ENCODE measurements around the gene CCPG1.

DNA sequence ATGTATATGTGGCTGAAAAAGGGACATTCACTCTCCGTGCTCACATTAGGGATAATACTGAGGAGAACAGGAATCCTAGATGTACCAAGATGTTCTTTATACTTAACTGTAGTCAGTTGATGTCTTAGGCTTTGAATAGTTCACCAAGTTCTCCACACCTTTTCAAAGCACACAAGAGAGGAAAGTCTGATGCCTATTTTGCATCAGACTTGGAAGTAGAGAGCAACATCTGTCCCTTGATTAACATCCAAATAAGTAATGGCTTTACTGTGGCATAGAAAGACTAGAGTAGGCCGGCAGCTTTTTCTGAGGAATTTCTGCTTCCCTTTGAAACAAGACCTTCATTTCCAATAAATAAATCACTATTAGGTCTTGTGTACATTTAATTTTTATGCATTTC, 55.1 kb downstream of the CCPG1 start:
- TF ChIP-seq, protein P1, sequence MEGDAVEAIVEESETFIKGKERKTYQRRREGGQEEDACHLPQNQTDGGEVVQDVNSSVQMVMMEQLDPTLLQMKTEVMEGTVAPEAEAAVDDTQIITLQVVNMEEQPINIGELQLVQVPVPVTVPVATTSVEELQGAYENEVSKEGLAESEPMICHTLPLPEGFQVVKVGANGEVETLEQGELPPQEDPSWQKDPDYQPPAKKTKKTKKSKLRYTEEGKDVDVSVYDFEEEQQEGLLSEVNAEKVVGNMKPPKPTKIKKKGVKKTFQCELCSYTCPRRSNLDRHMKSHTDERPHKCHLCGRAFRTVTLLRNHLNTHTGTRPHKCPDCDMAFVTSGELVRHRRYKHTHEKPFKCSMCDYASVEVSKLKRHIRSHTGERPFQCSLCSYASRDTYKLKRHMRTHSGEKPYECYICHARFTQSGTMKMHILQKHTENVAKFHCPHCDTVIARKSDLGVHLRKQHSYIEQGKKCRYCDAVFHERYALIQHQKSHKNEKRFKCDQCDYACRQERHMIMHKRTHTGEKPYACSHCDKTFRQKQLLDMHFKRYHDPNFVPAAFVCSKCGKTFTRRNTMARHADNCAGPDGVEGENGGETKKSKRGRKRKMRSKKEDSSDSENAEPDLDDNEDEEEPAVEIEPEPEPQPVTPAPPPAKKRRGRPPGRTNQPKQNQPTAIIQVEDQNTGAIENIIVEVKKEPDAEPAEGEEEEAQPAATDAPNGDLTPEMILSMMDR (IDR thresholded peaks at IDR 0.05; ENCODE audit: low read depth, low read length): no peak
- TF ChIP-seq EZH2phosphoT487 (IDR thresholded peaks at IDR 0.05; ENCODE audit: low read depth): no peak

Data from OCI-LY3 (cell line).